MCF 10A (cell line): ENCODE measurements around the gene RNF123. TPM values are rescaled to one million over a fixed set of nuclear protein-coding genes. Genes with fewer than 3 reads are reported as not detected.

ENCODE experiments used
- BruUV-seq: library from RNA; stranded (reverse); fragments of 400-500 nt; replicated peaks from 2 replicates; lab custom pipeline; 2021; lab: Mats Ljungman, UMichigan
- CTCF ChIA-PET: fragments of 300-600 bp; sonication (Branson Sonifier 250); formaldehyde crosslinking; extraction: SDS; loops from one replicate; lab custom pipeline; 2021; ENCODE audit warnings: antibody characterized with exemption, inconsistent platforms; lab: Yijun Ruan, JAX
- POLR2A ChIA-PET: fragments of 300-600, 350-650 bp; sonication (Branson Sonifier 250); formaldehyde crosslinking; extraction: SDS; loops from one replicate; lab custom pipeline; 2020; ENCODE audit warnings: antibody characterized with exemption, inconsistent platforms; lab: Yijun Ruan, JAX
- DNase-seq: peaks from one replicate; pipeline ENCODE4 v3.0.0-alpha.2; 2018; ENCODE audit not compliant: unreplicated experiment
- H3K27ac Mint-ChIP-seq: one replicate; pipeline ENCODE4 v1.8.0; 2022; ENCODE audit warnings: mild to moderate bottlenecking, low read depth, mixed read lengths; ENCODE audit not compliant: unreplicated experiment
- H3K27me3 Mint-ChIP-seq: one replicate; pipeline ENCODE4 v1.8.0; 2022; ENCODE audit warnings: mixed read lengths; ENCODE audit not compliant: insufficient read depth, unreplicated experiment
- H3K36me3 Mint-ChIP-seq: one replicate; pipeline ENCODE4 v1.8.0; 2022; ENCODE audit warnings: mild to moderate bottlenecking, moderate library complexity, mixed read lengths; ENCODE audit not compliant: insufficient read depth, unreplicated experiment
- H3K4me1 Mint-ChIP-seq: one replicate; pipeline ENCODE4 v1.8.0; 2022; ENCODE audit warnings: mixed read lengths; ENCODE audit not compliant: insufficient read depth, unreplicated experiment
- H3K4me3 Mint-ChIP-seq: one replicate; pipeline ENCODE4 v1.8.0; 2022; ENCODE audit warnings: mild to moderate bottlenecking, moderate library complexity, mixed read lengths; ENCODE audit not compliant: unreplicated experiment
- H3K9me3 Mint-ChIP-seq: one replicate; pipeline ENCODE4 v1.8.0; 2022; ENCODE audit warnings: mixed read lengths; ENCODE audit not compliant: unreplicated experiment
- intact Hi-C: fragments of 100-400 bp; cut with micrococcal nuclease; formaldehyde crosslinking; loops from 2 replicates; pipeline ENCODE4 v1.14.1; 2022
- total RNA-seq: library from RNA; stranded (reverse); gene quantifications from 2 replicates; pipeline ENCODE4 v1.2.3, GENCODE V29; 2022
- TF ChIP-seq, protein P1 (sequence below): fragments of 200-600 bp; IDR thresholded peaks from one replicate; pipeline ENCODE4 v1.8.0; 2022; ENCODE audit warnings: antibody characterized with exemption, mild to moderate bottlenecking; ENCODE audit not compliant: unreplicated experiment

The RNF123 gene
- total RNA-seq, 1 experiment from 2014 or later = 48.6 TPM

DNA sequence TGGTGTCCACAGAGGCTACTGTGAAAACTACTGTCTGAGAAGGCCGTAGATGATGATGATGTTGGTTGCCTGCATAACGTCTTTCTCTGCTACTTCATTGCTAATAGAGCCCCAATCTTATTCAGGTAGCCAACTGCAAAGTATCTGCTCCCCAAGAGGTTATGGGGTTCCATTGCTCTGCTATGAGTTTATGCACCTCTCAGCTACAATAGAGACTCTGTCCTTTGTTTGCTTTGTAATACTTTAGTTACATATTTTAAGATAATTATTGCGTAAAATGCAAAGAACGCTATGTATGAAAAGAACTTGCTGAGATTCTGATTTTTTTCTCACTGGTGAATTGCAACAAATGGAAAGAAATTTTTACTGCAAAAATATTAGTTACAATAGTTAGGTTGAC lies 62.1 kb downstream of the RNF123 start:
- Mint-ChIP-seq H3K27ac (no peak overlapping the region), H3K4me1 (peaks cover 15% of the 10 kb centered on the region), H3K27me3 (no peaks in the 10 kb centered on the region), H3K9me3 (no peaks in the 10 kb centered on the region), H3K4me3 (no peak overlapping the region), H3K36me3 (peaks cover 40% of the 10 kb centered on the region)
- ChIA-PET CTCF (interaction anchor here (0.7 kb wide), 1 partner anchor 291 kb away, joined by 4 read pairs; no protein-coding TSS in a partner anchor), POLR2A (no interaction called here)
- intact Hi-C loops = no loop called here
- DNase-seq = no peak
- BruUV-seq = no TSS peak
- TF ChIP-seq, protein P1, sequence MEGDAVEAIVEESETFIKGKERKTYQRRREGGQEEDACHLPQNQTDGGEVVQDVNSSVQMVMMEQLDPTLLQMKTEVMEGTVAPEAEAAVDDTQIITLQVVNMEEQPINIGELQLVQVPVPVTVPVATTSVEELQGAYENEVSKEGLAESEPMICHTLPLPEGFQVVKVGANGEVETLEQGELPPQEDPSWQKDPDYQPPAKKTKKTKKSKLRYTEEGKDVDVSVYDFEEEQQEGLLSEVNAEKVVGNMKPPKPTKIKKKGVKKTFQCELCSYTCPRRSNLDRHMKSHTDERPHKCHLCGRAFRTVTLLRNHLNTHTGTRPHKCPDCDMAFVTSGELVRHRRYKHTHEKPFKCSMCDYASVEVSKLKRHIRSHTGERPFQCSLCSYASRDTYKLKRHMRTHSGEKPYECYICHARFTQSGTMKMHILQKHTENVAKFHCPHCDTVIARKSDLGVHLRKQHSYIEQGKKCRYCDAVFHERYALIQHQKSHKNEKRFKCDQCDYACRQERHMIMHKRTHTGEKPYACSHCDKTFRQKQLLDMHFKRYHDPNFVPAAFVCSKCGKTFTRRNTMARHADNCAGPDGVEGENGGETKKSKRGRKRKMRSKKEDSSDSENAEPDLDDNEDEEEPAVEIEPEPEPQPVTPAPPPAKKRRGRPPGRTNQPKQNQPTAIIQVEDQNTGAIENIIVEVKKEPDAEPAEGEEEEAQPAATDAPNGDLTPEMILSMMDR = no peak

DNA sequence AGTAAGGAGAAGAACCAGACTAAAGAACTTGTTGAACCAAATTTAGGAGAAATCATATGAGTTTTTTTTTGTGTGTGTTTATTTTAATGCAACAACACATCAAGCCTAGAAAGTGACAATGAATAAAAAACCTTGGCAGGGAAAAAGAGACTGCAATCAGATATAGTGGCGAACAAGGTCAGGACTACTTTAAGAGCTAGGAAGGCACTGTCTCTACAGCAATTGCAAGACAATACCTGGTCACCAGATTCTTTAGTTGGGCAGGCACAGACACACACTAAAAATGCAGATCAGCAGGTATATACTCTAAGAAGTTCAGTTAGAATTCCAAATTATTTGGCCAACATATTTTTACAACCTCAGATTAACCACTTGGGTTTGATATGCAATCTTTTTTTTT lies 65.2 kb downstream of the RNF123 start:
- intact Hi-C loops = no loop called here
- Mint-ChIP-seq H3K27ac (no peak overlapping the region), H3K27me3 (no peaks in the 10 kb centered on the region), H3K4me3 (no peak overlapping the region), H3K36me3 (peaks cover 25% of the 10 kb centered on the region), H3K4me1 (peaks cover 12% of the 10 kb centered on the region), H3K9me3 (no peaks in the 10 kb centered on the region)
- DNase-seq = no peak
- POLR2A ChIA-PET = interaction anchor here (1.2 kb wide), 1 partner anchor 33 kb away, joined by 3 read pairs; no protein-coding TSS in a partner anchor
- CTCF ChIA-PET = no interaction called here
- TF ChIP-seq, protein P1 = no peak
- no TSS peak for BruUV-seq

DNA sequence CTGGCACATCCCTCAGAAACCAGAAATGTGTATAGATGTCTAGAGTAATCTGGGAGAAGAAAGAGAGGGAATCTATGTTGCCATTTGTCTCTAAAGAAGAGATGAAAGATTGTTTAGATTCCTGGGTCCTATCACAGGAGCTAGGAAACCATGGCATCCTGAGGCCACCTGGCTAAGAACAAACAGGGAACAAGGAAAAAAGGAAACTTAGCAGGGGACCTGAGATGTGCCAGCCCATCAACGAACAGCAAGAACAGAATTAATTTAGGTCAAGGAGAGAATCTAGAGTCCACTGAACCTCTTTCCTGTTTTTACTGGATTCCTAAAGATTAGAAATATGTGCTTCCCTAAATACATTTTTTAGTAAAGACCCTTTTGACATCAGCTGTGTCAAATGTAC lies 66.7 kb downstream of the RNF123 start:
- peaks cover 32% of the 10 kb centered on the region for H3K36me3 Mint-ChIP-seq
- CTCF ChIA-PET = no interaction called here
- H3K27me3 Mint-ChIP-seq = no peaks in the 10 kb centered on the region
- intact Hi-C loops = no loop called here
- H3K4me1 Mint-ChIP-seq = peaks cover 12% of the 10 kb centered on the region
- no peak overlapping the region for H3K4me3 Mint-ChIP-seq
- TF ChIP-seq, protein P1 = no peak
- POLR2A ChIA-PET = interaction anchor here (1.7 kb wide), 1 partner anchor 25 kb away, joined by 3 read pairs; no protein-coding TSS in a partner anchor
- no peaks in the 10 kb centered on the region for H3K9me3 Mint-ChIP-seq
- BruUV-seq = no TSS peak
- no peak overlapping the region for H3K27ac Mint-ChIP-seq
- no peak for DNase-seq

DNA sequence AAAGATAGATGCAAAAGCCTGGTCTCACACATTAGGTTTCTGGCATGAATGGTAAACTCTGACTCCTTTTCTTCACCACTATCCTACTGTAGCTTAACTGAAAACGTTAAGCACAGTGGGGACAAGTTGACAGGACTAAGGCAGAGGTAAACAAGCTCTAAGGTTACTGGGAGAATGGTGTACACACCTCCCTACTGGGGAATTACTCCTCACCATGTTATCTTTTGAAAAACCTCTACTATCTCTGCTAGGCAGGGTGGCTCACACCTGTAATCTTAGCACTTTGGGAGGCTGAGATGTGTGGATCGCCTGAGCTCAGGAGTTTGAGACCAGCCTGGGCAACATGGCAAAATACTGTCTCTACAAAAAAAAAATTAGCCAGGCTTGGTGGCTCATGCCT lies 67.8 kb downstream of the RNF123 start:
- ChIA-PET POLR2A (interaction anchor here (0.8 to 1.7 kb wide), 3 partner anchors 8 to 30 kb away, joined by 3 to 7 read pairs (median 4); no protein-coding TSS in a partner anchor), CTCF (interaction anchor here (0.5 to 0.7 kb wide), 3 partner anchors 59 to 86 kb away, joined by 3 read pairs; no protein-coding TSS in a partner anchor)
- BruUV-seq = no TSS peak
- Mint-ChIP-seq H3K4me3 (no peak overlapping the region), H3K36me3 (peaks cover 34% of the 10 kb centered on the region), H3K9me3 (no peaks in the 10 kb centered on the region), H3K27me3 (no peaks in the 10 kb centered on the region), H3K4me1 (peaks cover 12% of the 10 kb centered on the region), H3K27ac (no peak overlapping the region)
- intact Hi-C loops = no loop called here
- no peak for DNase-seq
- TF ChIP-seq, protein P1 = no peak
